DOHH2 (cell line): ENCODE results near the gene AXDND1.
"Not testable (repeated sequence)": the region's sequence is repeated elsewhere in the genome, so short reads cannot be mapped to it uniquely, and the experiment has no call there.

Experiments used
- CTCF ChIP-seq: fragments of 200-600 bp; sonication (generic); IDR thresholded peaks from one replicate; pipeline ENCODE4 v1.5.1; 2014; ENCODE audit warnings: antibody characterized with exemption, mild to moderate bottlenecking, low read depth, low read length; ENCODE audit not compliant: poor library complexity, severe bottlenecking
- EZH2phosphoT487 ChIP-seq: fragments of 200-600 bp; sonication (generic); IDR thresholded peaks from 2 replicates; pipeline ENCODE4 v1.6.1; 2017; ENCODE audit warnings: borderline replicate concordance, mild to moderate bottlenecking, antibody characterized with exemption, low read length, moderate library complexity, mixed read lengths

- not testable (repeated sequence) for TF ChIP-seq CTCF, EZH2phosphoT487
Observed at GRCh38 chr1:179459606-179460206, 93.9 kb downstream of the AXDND1 start.
